Glutamatergic neuron (in vitro differentiated cells): ENCODE data around the gene RAD51B. TPM values are rescaled to one million over a fixed set of nuclear protein-coding genes. Genes with fewer than 3 reads are reported as not detected.

Experiments used
- DNase-seq: peaks from one replicate; pipeline ENCODE4 v3.0.0; 2022
- H3K27ac Mint-ChIP-seq: one replicate; pipeline ENCODE4 v1.8.0; 2020; ENCODE audit warnings: mild to moderate bottlenecking, mixed read lengths, inconsistent platforms; ENCODE audit not compliant: unreplicated experiment
- H3K27me3 Mint-ChIP-seq: one replicate; pipeline ENCODE4 v1.8.0; 2020; ENCODE audit warnings: mild to moderate bottlenecking, moderate library complexity, mixed read lengths, inconsistent platforms; ENCODE audit not compliant: unreplicated experiment
- H3K36me3 Mint-ChIP-seq: one replicate; pipeline ENCODE4 v1.8.0; 2020; ENCODE audit warnings: mild to moderate bottlenecking, mixed read lengths, inconsistent platforms; ENCODE audit not compliant: unreplicated experiment
- H3K4me1 Mint-ChIP-seq: one replicate; pipeline ENCODE4 v1.8.0; 2020; ENCODE audit warnings: mild to moderate bottlenecking, low read depth, mixed read lengths, inconsistent platforms; ENCODE audit not compliant: unreplicated experiment
- H3K4me3 Mint-ChIP-seq: one replicate; pipeline ENCODE4 v1.8.0; 2020; ENCODE audit warnings: mild to moderate bottlenecking, mixed read lengths, inconsistent platforms; ENCODE audit not compliant: unreplicated experiment
- H3K9me3 Mint-ChIP-seq: one replicate; pipeline ENCODE4 v1.8.0; 2020; ENCODE audit warnings: mild to moderate bottlenecking, moderate library complexity, mixed read lengths, inconsistent platforms; ENCODE audit not compliant: unreplicated experiment
- total RNA-seq: library from RNA; stranded (reverse); fragmentation: NEBNext Ultra II Directional; extraction: Animal tissue kit (Norgen Biotek cat#: 25700); gene quantifications from one replicate; pipeline ENCODE4 v1.2.1, GENCODE V29; 2021; ENCODE audit not compliant: unreplicated experiment
- TF ChIP-seq, protein P1 (sequence below): fragments of 200-600 bp; sonication (generic); IDR thresholded peaks from one replicate; pipeline ENCODE4 v1.5.0; 2021; ENCODE audit not compliant: partially characterized antibody, unreplicated experiment

The RAD51B gene
- total RNA-seq, 1 donor from 2014 or later, result 9.7 TPM

DNA sequence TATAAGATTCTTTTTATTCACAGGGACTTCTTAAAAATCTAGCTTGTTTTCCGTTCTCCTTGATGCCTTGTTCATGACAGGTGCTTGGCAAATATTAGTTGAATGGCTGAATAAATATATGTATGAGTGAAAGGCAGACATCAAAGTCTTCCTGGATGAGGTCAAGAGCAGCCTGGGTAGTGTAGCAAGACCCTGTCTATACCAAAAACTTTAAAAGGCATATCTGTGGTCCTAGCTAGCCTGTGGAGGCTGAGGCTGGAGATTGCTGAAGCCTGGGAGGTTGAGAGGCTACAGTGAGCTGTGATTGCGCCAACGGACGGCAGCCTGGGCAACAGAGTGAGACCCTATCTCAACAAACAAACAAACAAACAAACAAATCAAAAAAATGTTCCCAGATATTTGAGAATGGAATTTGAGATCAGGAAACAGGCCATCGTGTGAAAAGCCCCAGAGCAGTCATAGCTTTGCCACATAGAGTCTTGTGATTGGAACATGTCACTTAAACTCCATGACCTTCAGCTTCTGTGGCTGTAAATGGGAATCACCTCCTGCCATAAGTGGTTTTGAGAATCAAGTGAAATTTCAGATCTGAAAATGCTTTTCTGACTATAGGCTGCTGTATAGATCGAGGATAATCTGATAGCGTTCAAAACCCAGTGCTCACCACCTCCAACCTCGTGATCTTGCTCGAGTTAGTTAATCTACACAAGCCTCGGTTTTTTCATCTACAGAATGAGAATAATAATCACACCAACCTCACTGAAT, 908.9 kb downstream of the RAD51B start:
- DNase-seq, result no peak
- no peak overlapping the region for H3K4me3 Mint-ChIP-seq
- TF ChIP-seq, protein P1, sequence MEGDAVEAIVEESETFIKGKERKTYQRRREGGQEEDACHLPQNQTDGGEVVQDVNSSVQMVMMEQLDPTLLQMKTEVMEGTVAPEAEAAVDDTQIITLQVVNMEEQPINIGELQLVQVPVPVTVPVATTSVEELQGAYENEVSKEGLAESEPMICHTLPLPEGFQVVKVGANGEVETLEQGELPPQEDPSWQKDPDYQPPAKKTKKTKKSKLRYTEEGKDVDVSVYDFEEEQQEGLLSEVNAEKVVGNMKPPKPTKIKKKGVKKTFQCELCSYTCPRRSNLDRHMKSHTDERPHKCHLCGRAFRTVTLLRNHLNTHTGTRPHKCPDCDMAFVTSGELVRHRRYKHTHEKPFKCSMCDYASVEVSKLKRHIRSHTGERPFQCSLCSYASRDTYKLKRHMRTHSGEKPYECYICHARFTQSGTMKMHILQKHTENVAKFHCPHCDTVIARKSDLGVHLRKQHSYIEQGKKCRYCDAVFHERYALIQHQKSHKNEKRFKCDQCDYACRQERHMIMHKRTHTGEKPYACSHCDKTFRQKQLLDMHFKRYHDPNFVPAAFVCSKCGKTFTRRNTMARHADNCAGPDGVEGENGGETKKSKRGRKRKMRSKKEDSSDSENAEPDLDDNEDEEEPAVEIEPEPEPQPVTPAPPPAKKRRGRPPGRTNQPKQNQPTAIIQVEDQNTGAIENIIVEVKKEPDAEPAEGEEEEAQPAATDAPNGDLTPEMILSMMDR, result no peak
- H3K9me3 Mint-ChIP-seq, result no peaks in the 10 kb centered on the region
- H3K36me3 Mint-ChIP-seq, result no peaks in the 10 kb centered on the region
- H3K27ac Mint-ChIP-seq, result no peak overlapping the region
- peaks cover 7% of the 10 kb centered on the region for H3K4me1 Mint-ChIP-seq
- peaks cover 5% of the 10 kb centered on the region for H3K27me3 Mint-ChIP-seq

DNA sequence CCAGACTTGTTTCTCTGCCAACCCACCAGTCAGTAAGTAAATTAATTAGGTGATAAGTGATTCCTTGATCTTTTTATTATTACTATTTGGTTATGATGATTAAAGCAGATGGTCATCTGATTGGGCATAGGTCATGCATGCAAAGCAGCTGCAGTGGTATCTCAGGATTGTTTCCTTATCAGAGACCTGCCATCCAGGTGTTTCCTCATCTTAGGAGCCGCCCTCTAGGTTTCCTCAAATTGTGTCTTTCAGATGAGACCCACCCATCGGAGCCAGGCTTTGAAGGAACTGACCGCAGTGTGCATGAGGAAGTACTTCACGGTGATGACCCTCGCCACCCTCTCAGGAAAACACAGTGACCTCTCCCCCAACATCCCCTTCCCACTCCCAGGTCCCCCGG, 910.0 kb downstream of the RAD51B start:
- Mint-ChIP-seq H3K4me3 (no peak overlapping the region), H3K9me3 (no peaks in the 10 kb centered on the region), H3K27me3 (peaks cover 5% of the 10 kb centered on the region), H3K36me3 (no peaks in the 10 kb centered on the region), H3K4me1 (peaks cover 7% of the 10 kb centered on the region), H3K27ac (no peak overlapping the region)
- no peak for DNase-seq
- TF ChIP-seq, protein P1, result no peak

DNA sequence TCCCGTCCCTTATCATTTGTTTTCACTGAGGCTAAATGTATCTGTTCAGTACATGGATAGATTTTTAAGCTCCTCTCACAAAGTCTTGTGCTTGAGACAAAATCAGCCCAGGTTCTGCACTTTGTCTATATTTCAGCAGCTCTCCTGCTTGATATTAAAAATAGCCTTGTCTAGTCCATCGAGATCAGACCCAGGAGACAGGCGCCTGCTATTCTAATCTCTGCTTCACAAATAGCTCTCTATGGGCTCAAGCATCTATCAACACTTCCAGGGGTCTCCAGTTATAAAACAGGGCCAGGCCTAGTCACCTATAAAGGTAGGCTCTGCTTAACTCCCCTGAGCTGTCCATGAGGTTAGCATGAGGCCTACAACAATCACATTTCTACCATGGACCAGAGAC, 910.8 kb downstream of the RAD51B start:
- H3K4me3 Mint-ChIP-seq, result no peak overlapping the region
- no peak for DNase-seq
- no peaks in the 10 kb centered on the region for H3K9me3 Mint-ChIP-seq
- H3K27me3 Mint-ChIP-seq, result peaks cover 5% of the 10 kb centered on the region
- H3K36me3 Mint-ChIP-seq, result no peaks in the 10 kb centered on the region
- TF ChIP-seq, protein P1, result no peak
- peaks cover 7% of the 10 kb centered on the region for H3K4me1 Mint-ChIP-seq
- H3K27ac Mint-ChIP-seq, result no peak overlapping the region

DNA sequence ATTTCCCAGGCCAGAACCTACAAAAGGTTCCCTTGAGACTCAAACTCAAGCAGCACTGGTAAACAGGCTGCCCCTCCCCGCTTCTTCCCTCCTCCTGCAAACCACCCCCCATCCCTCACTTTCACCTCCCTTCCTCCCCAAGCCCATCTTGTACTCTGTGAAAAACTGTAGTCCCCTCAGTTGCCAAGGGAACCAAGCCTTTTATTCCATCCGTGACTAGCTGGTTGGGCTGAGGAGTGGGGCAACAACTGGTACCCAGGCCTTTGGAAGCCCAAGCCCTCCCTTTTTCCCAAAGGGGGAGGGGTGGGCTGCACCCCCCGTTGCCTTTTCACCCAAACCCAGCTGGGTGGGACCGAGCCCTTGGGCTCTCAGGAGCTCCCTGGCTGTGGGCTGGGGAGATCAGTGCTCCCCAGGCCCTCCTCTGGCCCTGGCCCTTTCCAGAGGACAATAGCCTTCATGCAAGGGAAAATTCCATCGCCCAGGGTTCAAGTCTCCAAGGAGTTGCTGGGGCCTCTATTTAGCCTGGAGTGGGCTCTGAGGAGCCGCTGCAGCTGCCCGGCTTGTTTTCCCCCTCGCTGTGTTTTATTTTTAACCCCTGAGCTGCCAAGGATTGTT, 911.3 kb downstream of the RAD51B start:
- no peak overlapping the region for H3K4me3 Mint-ChIP-seq

More for the DNA sequence above, 911.3 kb downstream of the RAD51B start:
- Mint-ChIP-seq H3K4me1 (peaks cover 7% of the 10 kb centered on the region), H3K36me3 (no peaks in the 10 kb centered on the region), H3K27ac (no peak overlapping the region), H3K9me3 (no peaks in the 10 kb centered on the region), H3K27me3 (peaks cover 5% of the 10 kb centered on the region)
- TF ChIP-seq, protein P1, result no peak
- DNase-seq, result no peak
